K562 (cell line): Measurements from ENCODE around the gene SPTLC3. TPM values are rescaled to one million over a fixed set of nuclear protein-coding genes. Genes with fewer than 3 reads are reported as not detected.

Experiments used
- ATAC-seq: fragments of 200-7000 bp; cut with Tn5 transposase; 3 replicates; pipeline ENCODE4 v1.9.1; 2020; ENCODE audit warnings: moderate library complexity
- BruUV-seq: library from RNA; stranded (reverse); fragments of 400-500 nt; replicated peaks from 2 replicates; lab custom pipeline; 2021; lab: Mats Ljungman, UMichigan
- CTCF ChIA-PET: fragments of 300-600 bp; formaldehyde crosslinking; extraction: SDS; loops from one replicate; lab custom pipeline; 2021; ENCODE audit warnings: low intra/inter-chr PET ratio; lab: Yijun Ruan, JAX
- POLR2A ChIA-PET: fragments of 300-600, 350-650 bp; sonication (Branson Sonifier 250); formaldehyde crosslinking; extraction: SDS; loops from one replicate; lab custom pipeline; 2021; ENCODE audit warnings: antibody characterized with exemption, inconsistent platforms; lab: Yijun Ruan, JAX
- DNase-seq, 4 experiments: peaks; one replicate each; pipeline versions ENCODE4 v3.0.0 to v3.0.0-alpha.2; 2011 to 2018; ENCODE audit warnings: low spot score in 3 of 4, mixed read lengths in 3 of 4; ENCODE audit errors: extremely low read depth in 1 of 4
- FAIRE-seq: peaks from 2 replicates; lab custom pipeline; 2011; peaks lifted over from hg19 to GRCh38; lab: Jason Lieb, UNC
- H2AFZ ChIP-seq: 2 replicates; pipeline ENCODE4 v1.6.0; 2011; ENCODE audit warnings: low read depth, low read length, control low read depth, inconsistent platforms
- H3K27ac ChIP-seq: fragments of 200-600 bp; 3 replicates; pipeline ENCODE4 v1.8.0; 2011; ENCODE audit warnings: low read depth, mild to moderate bottlenecking, control low read depth, inconsistent platforms, low read length, moderate library complexity, mixed read lengths; ENCODE audit errors: extremely low read depth
- H3K27me3 ChIP-seq, 2 experiments: fragments of 300-600 bp in 1 of 2; 2 replicates in 1 of 2; 3 replicates in 1 of 2; pipeline versions ENCODE4 v1.6.0 to v1.8.0; 2011; ENCODE audit warnings: inconsistent platforms in 2 of 2, low read length in 2 of 2, mild to moderate bottlenecking in 1 of 2, mixed read lengths in 1 of 2, moderate library complexity in 1 of 2; ENCODE audit not compliant: control insufficient read depth in 2 of 2, insufficient read depth in 2 of 2
- H3K36me3 ChIP-seq: fragments of 300-600 bp; 3 replicates; pipeline ENCODE4 v1.8.0; 2011; ENCODE audit warnings: mild to moderate bottlenecking, low read length, inconsistent platforms; ENCODE audit not compliant: control insufficient read depth, insufficient read depth
- H3K4me1 ChIP-seq, 2 experiments: fragments of 200-600 bp in 1 of 2; replicated peaks in 1 of 2; 2 replicates in 1 of 2; 3 replicates in 1 of 2; pipeline versions ENCODE4 v1.5.1 to v1.8.0; 2011; ENCODE audit warnings: inconsistent platforms in 2 of 2, low read length in 2 of 2, mild to moderate bottlenecking in 1 of 2, mixed read lengths in 1 of 2, moderate library complexity in 1 of 2; ENCODE audit not compliant: control insufficient read depth in 2 of 2, insufficient read depth in 2 of 2
- H3K4me2 ChIP-seq: 2 replicates; pipeline ENCODE4 v1.6.1; 2011; ENCODE audit warnings: low read length, control low read depth, inconsistent platforms, mixed read lengths; ENCODE audit not compliant: insufficient read depth
- H3K4me3 ChIP-seq: fragments of 200-600 bp; sonication (generic), shearing (Covaris generic); 2 replicates; pipeline ENCODE4 v1.5.1; 2016; ENCODE audit warnings: control low read depth, inconsistent platforms
- H3K79me2 ChIP-seq: fragments of 200-600 bp; 3 replicates; pipeline ENCODE4 v1.8.0; 2011; ENCODE audit warnings: low read length, inconsistent platforms; ENCODE audit not compliant: control insufficient read depth, insufficient read depth
- H3K9ac ChIP-seq, 2 experiments: 2 replicates each; pipeline versions ENCODE4 v1.6.0 to v1.6.1; 2011; ENCODE audit warnings: low read depth in 2 of 2, low read length in 2 of 2, control low read depth in 1 of 2, inconsistent platforms in 1 of 2, mild to moderate bottlenecking in 1 of 2, mixed read lengths in 1 of 2; ENCODE audit not compliant: insufficient read depth in 1 of 2
- H3K9me1 ChIP-seq: one replicate; pipeline ENCODE4 v1.6.0; 2011; ENCODE audit warnings: inconsistent platforms, mild to moderate bottlenecking, low read length, moderate library complexity; ENCODE audit not compliant: control insufficient read depth, insufficient read depth
- H3K9me3 ChIP-seq: replicated peaks from 2 replicates; pipeline ENCODE4 v1.5.1; 2011; ENCODE audit warnings: low read depth, low read length, inconsistent platforms; ENCODE audit not compliant: control insufficient read depth, insufficient read depth
- H4K20me1 ChIP-seq: replicated peaks from 2 replicates; pipeline ENCODE4 v1.6.1; 2011; ENCODE audit warnings: low read length, inconsistent platforms, mixed read lengths; ENCODE audit not compliant: control insufficient read depth, insufficient read depth
- ERF ChIP-seq: fragments of 450-650 bp; formaldehyde crosslinking; IDR thresholded peaks from 2 replicates; pipeline ENCODE4 v1.4.0; 2020; ENCODE audit warnings: mild to moderate bottlenecking, mixed read lengths
- JUND ChIP-seq, 2 experiments: IDR thresholded peaks; 2 replicates in 1 of 2; 3 replicates in 1 of 2; pipeline ENCODE4 v1.6.1; 2011; ENCODE audit warnings: borderline replicate concordance in 2 of 2, low read depth in 2 of 2, low read length in 2 of 2, improper control_type of control experiment in 1 of 2, missing biosample characterization in 1 of 2, missing genetic modification characterization in 1 of 2, missing genetic modification reagents in 1 of 2
- KAT7 ChIP-seq: sonication (generic); formaldehyde crosslinking; IDR thresholded peaks from 2 replicates; pipeline ENCODE4 v1.8.0; 2022; ENCODE audit warnings: missing genetic modification reagents, mild to moderate bottlenecking, borderline replicate concordance
- MYBL2 ChIP-seq, 2 experiments: fragments of 450-650 bp in 1 of 2; sonication (generic) in 1 of 2; formaldehyde crosslinking in 1 of 2; IDR thresholded peaks; 2 replicates each; pipeline versions ENCODE4 v1.6.1 to v1.8.1; 2017 to 2022; ENCODE audit warnings: borderline replicate concordance in 1 of 2, inconsistent platforms in 1 of 2, low read depth in 1 of 2, mild to moderate bottlenecking in 1 of 2, missing genetic modification reagents in 1 of 2, moderate library complexity in 1 of 2
- SNRNP70 ChIP-seq: fragments of 200-400 bp; formaldehyde crosslinking; optimal IDR thresholded peaks from 2 replicates; pipeline ENCODE3; 2017; ENCODE audit warnings: low read depth, low read length
- TFE3 ChIP-seq: fragments of 450-650 bp; formaldehyde crosslinking; IDR thresholded peaks from 2 replicates; pipeline ENCODE4 v1.4.0; 2020; ENCODE audit warnings: mild to moderate bottlenecking, mixed read lengths
- XRCC4 ChIP-seq: IDR thresholded peaks from one replicate; pipeline ENCODE4 v1.6.1; 2011; ENCODE audit not compliant: insufficient read depth, insufficient read length; ENCODE audit errors: extremely low read depth
- ZBTB17 ChIP-seq: fragments of 450-650 bp; formaldehyde crosslinking; IDR thresholded peaks from 2 replicates; pipeline ENCODE4 v1.4.0; 2020; ENCODE audit warnings: mild to moderate bottlenecking
- ZNF140 ChIP-seq: fragments of 250-450 bp; sonication (Bioruptor Pico); IDR thresholded peaks from 2 replicates; pipeline ENCODE4 v1.8.0; 2021; ENCODE audit warnings: moderate library complexity, mild to moderate bottlenecking, inconsistent platforms
- in situ Hi-C: fragments of 300-500 bp; cut with MboI; formaldehyde crosslinking; loops from 4 replicates; pipeline ENCODE4 v1.15.0; 2018; ENCODE audit warnings: inconsistent platforms, mixed read lengths
- intact Hi-C: fragments of 100-400 bp; cut with micrococcal nuclease; formaldehyde crosslinking; loops from 2 replicates; pipeline ENCODE4 v1.14.2; 2022
- polyA plus RNA-seq, 8 experiments: library from polyadenylated mRNA; depleted of rRNA in 4 of 8; stranded (reverse) in 5 of 8; unstranded in 3 of 8; fragments of >200 nt; fragmentation: Nextera tagmentation in 2 of 8; fragmentation: Illumina TruSeq in 1 of 8; extraction: Ambion mirVana in 2 of 8; extraction: Trizol in 1 of 8; gene quantifications; 2 replicates each; pipeline versions ENCODE4 v1.2.1 to v1.2.3, GENCODE V29; 2011 to 2014; ENCODE audit warnings: inconsistent platforms in 1 of 8, missing spikeins in 1 of 8
- total RNA-seq, 7 experiments: library from RNA; depleted of rRNA in 6 of 7; stranded (reverse); fragments of >200 nt in 6 of 7; fragmentation: Illumina TruSeq in 2 of 7; extraction: Trizol in 2 of 7; gene quantifications; 2 replicates each; pipeline versions ENCODE4 v1.2.1 to v1.2.3, GENCODE V29; 2011 to 2021; ENCODE audit warnings: low replicate concordance in 1 of 7

SPTLC3 gene
- total and polyA plus RNA-seq, 9 of the 15 experiments (the other 6 are each of a cell fraction or from before 2014, with no cell fraction given) = not detected

- no peak for ATAC-seq
- CTCF ChIA-PET = no interaction called here
Observed at GRCh38 chr20:13060327-13060726, 51.6 kb downstream of the SPTLC3 start.

More at GRCh38 chr20:13060327-13060726, 51.6 kb downstream of the SPTLC3 start:
- no peak for TF ChIP-seq MYBL2 (IDR thresholded peaks at IDR 0.05; ENCODE audit: low read depth)
- TF ChIP-seq MYBL2 (CRISPR knock-in tag; IDR thresholded peaks at IDR 0.05; ENCODE audit: borderline replicate concordance) = no peak
- no peak for TF ChIP-seq JUND (IDR thresholded peaks at IDR 0.05; ENCODE audit: borderline replicate concordance, low read depth, low read length)
- TF ChIP-seq JUND (tag; IDR thresholded peaks at IDR 0.05; ENCODE audit: borderline replicate concordance, low read depth, low read length) = no peak
- TF ChIP-seq XRCC4 = no peak
- no peak for TF ChIP-seq ERF
- no peak for TF ChIP-seq ZNF140 (CRISPR knock-in tag)
- no peak for TF ChIP-seq KAT7
- no peak for TF ChIP-seq ZBTB17 (CRISPR knock-in tag)
- TF ChIP-seq TFE3 (CRISPR knock-in tag) = no peak
- no peak for TF ChIP-seq SNRNP70
- TF ChIP-seq, all 486 proteins: peak for 0
- Histone ChIP-seq H4K20me1 (no peaks in the 10 kb centered on the region), H3K4me1 (no peaks in the 10 kb centered on the region), H3K27me3 (no peaks in the 10 kb centered on the region), H3K9ac (no peak overlapping the region), H3K27ac (no peak overlapping the region), H3K4me3 (no peak overlapping the region), H3K4me2 (no peak overlapping the region), H3K79me2 (no peaks in the 10 kb centered on the region), H3K9me1 (no peaks in the 10 kb centered on the region), H3K9me3 (no peaks in the 10 kb centered on the region), H3K36me3 (no peaks in the 10 kb centered on the region), H2AFZ (no peak overlapping the region)
- POLR2A ChIA-PET = no interaction called here
- no peak for FAIRE-seq
- BruUV-seq = no TSS peak
- in situ Hi-C loops = no loop called here
- intact Hi-C loops = no loop called here
- no peak for DNase-seq
